HEK293 (cell line): ENCODE measurements around the gene CBFA2T2.

ENCODE experiments used
- ATF2 ChIP-seq: fragments of 450-650 bp; formaldehyde crosslinking; IDR thresholded peaks from 2 replicates; pipeline ENCODE4 v1.5.1; 2016; ENCODE audit warnings: missing biosample characterization, missing genetic modification characterization, low read depth
- HOXD13 ChIP-seq: sonication (generic); formaldehyde crosslinking; IDR thresholded peaks from 2 replicates; pipeline ENCODE4 v1.8.0; 2022; ENCODE audit warnings: missing genetic modification reagents, borderline replicate concordance
- KLF17 ChIP-seq: fragments of 450-650 bp; formaldehyde crosslinking; IDR thresholded peaks from 2 replicates; pipeline ENCODE4 v1.5.1; 2016; ENCODE audit warnings: missing biosample characterization, missing genetic modification characterization
- KLF7 ChIP-seq: fragments of 450-650 bp; formaldehyde crosslinking; IDR thresholded peaks from 2 replicates; pipeline ENCODE4 v1.5.1; 2016; ENCODE audit warnings: missing biosample characterization, missing genetic modification characterization, borderline replicate concordance
- OVOL3 ChIP-seq: fragments of 450-650 bp; formaldehyde crosslinking; IDR thresholded peaks from 2 replicates; pipeline ENCODE4 v1.5.1; 2016; ENCODE audit warnings: missing biosample characterization, missing genetic modification characterization
- PATZ1 ChIP-seq: fragments of 450-650 bp; formaldehyde crosslinking; IDR thresholded peaks from 2 replicates; pipeline ENCODE4 v1.5.1; 2016; ENCODE audit warnings: missing biosample characterization, missing genetic modification characterization
- PRDM10 ChIP-seq: fragments of 450-650 bp; formaldehyde crosslinking; IDR thresholded peaks from 2 replicates; pipeline ENCODE4 v1.5.1; 2016; ENCODE audit warnings: missing biosample characterization, missing genetic modification characterization
- SCRT2 ChIP-seq: fragments of 450-650 bp; formaldehyde crosslinking; IDR thresholded peaks from 2 replicates; pipeline ENCODE4 v1.5.1; 2016; ENCODE audit warnings: missing biosample characterization, missing genetic modification characterization
- SETDB1 ChIP-seq: IDR thresholded peaks from one replicate; pipeline ENCODE4 v1.6.1; 2017; ENCODE audit warnings: mild to moderate bottlenecking, low read length, moderate library complexity, mixed read lengths; ENCODE audit not compliant: insufficient read length
- SP2 ChIP-seq: fragments of 450-650 bp; formaldehyde crosslinking; IDR thresholded peaks from 2 replicates; pipeline ENCODE4 v1.5.1; 2016; ENCODE audit warnings: missing biosample characterization, missing genetic modification characterization
- ZBTB6 ChIP-seq: fragments of 450-650 bp; formaldehyde crosslinking; IDR thresholded peaks from 2 replicates; pipeline ENCODE4 v1.5.1; 2017; ENCODE audit warnings: missing biosample characterization, missing genetic modification characterization
- ZFP3 ChIP-seq: fragments of 450-650 bp; formaldehyde crosslinking; IDR thresholded peaks from 2 replicates; pipeline ENCODE4 v1.5.1; 2016; ENCODE audit warnings: low read depth, missing biosample characterization, missing genetic modification characterization
- ZIC2 ChIP-seq: fragments of 450-650 bp; formaldehyde crosslinking; IDR thresholded peaks from 2 replicates; pipeline ENCODE4 v1.5.1; 2016; ENCODE audit warnings: missing biosample characterization, missing genetic modification characterization
- ZNF169 ChIP-seq: fragments of 450-650 bp; formaldehyde crosslinking; IDR thresholded peaks from 2 replicates; pipeline ENCODE4 v1.5.1; 2016; ENCODE audit warnings: missing biosample characterization, missing genetic modification characterization
- ZNF174 ChIP-seq: fragments of 450-650 bp; formaldehyde crosslinking; IDR thresholded peaks from 2 replicates; pipeline ENCODE4 v1.5.0; 2017; ENCODE audit warnings: missing biosample characterization, mild to moderate bottlenecking, missing genetic modification characterization
- ZNF18 ChIP-seq: fragments of 450-650 bp; formaldehyde crosslinking; IDR thresholded peaks from 2 replicates; pipeline ENCODE4 v1.5.1; 2016; ENCODE audit warnings: missing biosample characterization, missing genetic modification characterization
- ZNF19 ChIP-seq: fragments of 450-650 bp; formaldehyde crosslinking; IDR thresholded peaks from 2 replicates; pipeline ENCODE4; 2016; ENCODE audit warnings: missing biosample characterization, missing genetic modification characterization, low read depth
- ZNF280C ChIP-seq: fragments of 450-650 bp; formaldehyde crosslinking; IDR thresholded peaks from 2 replicates; pipeline ENCODE4 v1.5.1; 2016; ENCODE audit warnings: missing biosample characterization, missing genetic modification characterization
- ZNF398 ChIP-seq: fragments of 450-650 bp; formaldehyde crosslinking; IDR thresholded peaks from 2 replicates; pipeline ENCODE4 v1.5.1; 2017; ENCODE audit warnings: missing biosample characterization, missing genetic modification characterization
- ZNF433 ChIP-seq: fragments of 450-650 bp; formaldehyde crosslinking; IDR thresholded peaks from 2 replicates; pipeline ENCODE4 v1.5.1; 2016; ENCODE audit warnings: missing biosample characterization, missing genetic modification characterization, low read depth
- ZNF560 ChIP-seq: fragments of 450-650 bp; formaldehyde crosslinking; IDR thresholded peaks from 2 replicates; pipeline ENCODE4 v1.5.1; 2017; ENCODE audit warnings: missing biosample characterization, missing genetic modification characterization, borderline replicate concordance
- ZNF621 ChIP-seq: fragments of 450-650 bp; formaldehyde crosslinking; IDR thresholded peaks from 2 replicates; pipeline ENCODE4 v1.5.1; 2017; ENCODE audit warnings: missing biosample characterization, missing genetic modification characterization
- ZNF623 ChIP-seq: fragments of 450-650 bp; formaldehyde crosslinking; IDR thresholded peaks from 2 replicates; pipeline ENCODE4 v1.5.1; 2016; ENCODE audit warnings: missing biosample characterization, missing genetic modification characterization
- ZNF830 ChIP-seq: fragments of 450-650 bp; IDR thresholded peaks from 2 replicates; pipeline ENCODE4 v1.5.0; 2018; ENCODE audit warnings: missing biosample characterization, missing genetic modification characterization, low read depth, mild to moderate bottlenecking, moderate library complexity
- ZNF843 ChIP-seq: fragments of 450-650 bp; formaldehyde crosslinking; IDR thresholded peaks from 2 replicates; pipeline ENCODE4 v1.5.1; 2016; ENCODE audit warnings: missing biosample characterization, missing genetic modification characterization

CBFA2T2 gene

GRCh38 chr20:33443006-33443511 is 46.8 kb upstream of the CBFA2T2 start (continued):
- TF ChIP-seq KLF17 (tag by site-specific recombination), result peak; percentile 19; the same call in 1 of the 2 replicates
- TF ChIP-seq ZNF621 (tag by site-specific recombination), result no peak
- no peak for TF ChIP-seq ZNF280C (tag by site-specific recombination)
- TF ChIP-seq SCRT2 (tag by site-specific recombination), result no peak
- TF ChIP-seq ZNF830, result no peak
- TF ChIP-seq ZNF19 (tag by site-specific recombination), result no peak
- no peak for TF ChIP-seq ZNF843
- no peak for TF ChIP-seq ZNF433
- TF ChIP-seq SETDB1, result no peak
- no peak for TF ChIP-seq ZNF169 (tag by site-specific recombination)
- no peak for TF ChIP-seq SP2 (tag by site-specific recombination)
- TF ChIP-seq ATF2 (tag by site-specific recombination), result no peak
- TF ChIP-seq ZNF398 (tag by site-specific recombination), result peak; percentile 16; the same call in 1 of the 2 replicates
- TF ChIP-seq ZIC2 (tag by site-specific recombination), result no peak
- no peak for TF ChIP-seq ZNF174
- TF ChIP-seq HOXD13 (CRISPR knock-in tag), result no peak
- no peak for TF ChIP-seq OVOL3
- TF ChIP-seq ZFP3 (tag by site-specific recombination), result no peak
- TF ChIP-seq ZNF560 (tag by site-specific recombination), result no peak
- TF ChIP-seq ZNF623 (tag by site-specific recombination), result no peak
- TF ChIP-seq ZNF18 (tag by site-specific recombination), result no peak
- no peak for TF ChIP-seq KLF7
- TF ChIP-seq PATZ1 (tag by site-specific recombination), result peak; percentile 65
- TF ChIP-seq PRDM10 (tag by site-specific recombination), result no peak; the same call in none of the 2 replicates
- no peak for TF ChIP-seq ZBTB6 (tag by site-specific recombination)
